HG02970 (cell line): ENCODE measurements around the gene TSPAN15.
"Not testable (repeated sequence)": the region's sequence is repeated elsewhere in the genome, so short reads cannot be mapped to it uniquely, and the experiment has no call there.

ENCODE experiments used
- ATAC-seq: cut with Tn5 transposase; IDR thresholded peaks from one replicate; pipeline ENCODE4 v1.9.1; 2021; ENCODE audit warnings: mild to moderate bottlenecking, moderate library complexity, moderate number of reproducible peaks; ENCODE audit not compliant: unreplicated experiment, low FRiP score

The TSPAN15 gene

GRCh38 chr10:69481811-69482524 is 30.7 kb downstream of the TSPAN15 start:
- ATAC-seq = no peak

- no peak for ATAC-seq
These were observed 32.7 kb downstream of the TSPAN15 start for GRCh38 chr10:69483963-69484362.

- ATAC-seq = no peak
These were observed 33.5 kb downstream of the TSPAN15 start for GRCh38 chr10:69484736-69485135.

GRCh38 chr10:69486922-69487730 is 35.9 kb downstream of the TSPAN15 start:
- no peak for ATAC-seq

GRCh38 chr10:69488149-69488844 is 37.0 kb downstream of the TSPAN15 start:
- ATAC-seq = not testable (repeated sequence)

DNA sequence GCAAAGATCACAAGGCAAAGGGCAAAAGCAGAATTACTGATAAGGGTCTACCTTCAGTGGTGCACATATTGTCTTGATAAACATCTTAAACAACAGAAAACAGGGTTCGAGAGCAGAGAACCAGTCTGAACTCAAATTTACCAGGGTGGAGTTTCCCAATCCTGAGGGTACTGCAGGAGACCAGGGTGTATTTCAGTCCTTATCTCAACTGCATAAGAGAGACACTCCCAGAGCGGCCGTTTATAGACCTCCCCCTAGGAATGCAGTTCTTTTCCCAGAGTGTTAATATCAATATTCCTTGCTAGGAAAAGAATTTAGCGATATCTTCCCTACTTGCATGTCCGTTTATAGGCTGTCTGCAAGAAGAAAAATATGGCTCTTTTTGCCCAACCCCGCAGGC is 37.6 kb downstream of the TSPAN15 start:
- ATAC-seq = not testable (repeated sequence)

- ATAC-seq = no peak
These were observed 38.3 kb downstream of the TSPAN15 start for GRCh38 chr10:69489506-69490090.

DNA sequence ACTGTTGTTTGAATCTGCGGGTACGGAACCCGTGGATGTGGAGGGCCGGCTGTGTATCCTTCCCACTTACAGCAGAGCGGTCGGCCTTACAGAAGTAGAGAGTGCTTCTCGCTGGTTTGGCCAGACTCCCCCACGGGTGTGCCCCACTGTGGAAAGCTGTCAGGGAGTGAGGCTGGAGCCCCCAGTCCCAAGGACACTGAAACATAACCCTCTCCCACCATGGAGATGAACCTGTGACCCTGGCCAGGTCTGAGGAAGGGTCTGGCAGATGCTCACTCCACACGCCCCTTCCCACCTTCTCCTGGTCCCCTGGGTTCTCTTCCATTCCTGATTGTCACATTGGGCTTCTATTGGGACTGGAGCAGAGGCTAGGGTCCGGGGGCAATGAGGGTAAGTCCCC is 39.6 kb downstream of the TSPAN15 start:
- no peak for ATAC-seq

DNA sequence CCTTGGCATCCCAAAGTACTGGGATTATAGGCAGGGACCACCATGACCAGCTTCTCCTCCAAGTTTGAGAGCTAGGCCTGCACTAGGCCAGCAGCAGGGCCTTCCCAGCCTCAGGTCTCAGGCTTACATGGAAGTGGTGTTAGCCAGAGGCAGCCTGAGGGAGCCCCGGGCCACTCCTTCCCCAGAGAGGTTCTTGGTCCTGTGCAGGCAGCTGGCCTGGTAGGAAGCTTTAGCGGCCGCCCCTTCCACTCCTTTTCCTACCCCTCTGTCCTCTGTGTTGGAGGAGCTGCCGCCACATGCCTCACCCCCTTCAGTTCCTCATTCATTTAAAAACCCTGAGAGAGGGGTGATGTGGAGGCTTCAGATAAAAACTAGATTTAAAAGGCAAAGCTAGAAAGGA is 40.3 kb downstream of the TSPAN15 start:
- no peak for ATAC-seq

- no peak for ATAC-seq
These were observed 41.0 kb downstream of the TSPAN15 start for GRCh38 chr10:69492091-69492745.

GRCh38 chr10:69492746-69493462 is 41.6 kb downstream of the TSPAN15 start:
- no peak for ATAC-seq

GRCh38 chr10:69494626-69495558 is 43.6 kb downstream of the TSPAN15 start:
- no peak for ATAC-seq

DNA sequence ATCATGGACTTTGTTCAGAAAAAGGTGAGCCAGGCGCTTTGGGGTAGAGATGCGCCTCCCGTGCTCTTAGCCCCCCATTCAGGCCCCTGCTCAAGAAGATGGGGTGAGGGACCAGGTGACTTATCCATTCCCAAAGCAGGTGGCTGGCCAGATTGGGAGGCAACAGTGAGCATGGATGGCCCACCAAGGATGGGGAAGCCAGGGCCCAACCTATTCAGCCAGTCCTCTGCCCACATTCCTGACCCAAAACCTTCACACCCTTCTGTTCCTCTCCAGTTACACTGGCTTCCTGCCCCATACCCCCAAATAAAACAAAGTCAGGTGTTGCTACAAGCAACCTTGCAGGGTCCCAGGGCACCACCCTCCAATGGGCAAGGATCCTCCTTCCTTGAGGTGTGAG is 44.4 kb downstream of the TSPAN15 start:
- ATAC-seq = no peak

DNA sequence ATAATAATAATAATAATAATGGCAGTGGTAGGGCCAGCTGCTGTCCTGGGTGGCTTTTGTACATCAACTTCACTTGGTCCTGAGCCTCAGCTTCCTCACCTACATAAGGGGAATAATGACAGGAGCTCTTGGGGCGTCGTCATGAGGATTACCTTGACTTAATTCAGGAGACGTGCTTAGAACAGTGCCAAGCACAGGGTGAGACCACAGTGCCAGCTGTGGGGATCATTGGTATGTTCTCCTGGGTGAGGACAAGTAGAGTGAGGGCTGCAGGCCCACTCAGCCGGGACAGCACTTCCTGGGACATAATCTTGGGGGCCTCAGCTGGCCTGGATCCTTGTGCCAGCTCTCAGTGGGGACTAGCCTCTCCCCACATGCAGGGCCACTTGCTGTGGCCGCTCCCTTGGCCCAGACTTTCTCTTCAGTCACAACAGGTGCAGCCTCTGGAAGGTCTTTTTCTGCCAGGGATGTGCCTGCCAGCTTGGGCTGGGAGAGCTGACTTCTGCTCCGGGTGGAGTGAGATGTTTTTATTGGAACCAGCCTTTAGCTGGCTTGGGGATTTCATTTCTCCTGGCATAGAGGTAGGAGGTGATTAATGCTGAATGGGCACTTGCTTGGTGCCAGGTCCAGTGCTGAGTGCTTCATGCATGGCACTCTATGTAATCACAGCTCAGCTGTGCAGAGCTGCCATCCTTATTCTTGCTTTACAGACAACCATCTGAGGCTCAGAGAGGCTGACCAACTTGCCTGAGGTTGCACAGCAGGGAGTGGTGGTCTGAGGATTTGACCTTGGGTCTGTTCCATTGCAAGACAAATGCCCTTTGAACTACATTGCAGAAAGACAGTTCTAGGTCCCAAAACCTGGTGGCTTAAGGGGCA is 45.3 kb downstream of the TSPAN15 start:
- ATAC-seq = no peak

DNA sequence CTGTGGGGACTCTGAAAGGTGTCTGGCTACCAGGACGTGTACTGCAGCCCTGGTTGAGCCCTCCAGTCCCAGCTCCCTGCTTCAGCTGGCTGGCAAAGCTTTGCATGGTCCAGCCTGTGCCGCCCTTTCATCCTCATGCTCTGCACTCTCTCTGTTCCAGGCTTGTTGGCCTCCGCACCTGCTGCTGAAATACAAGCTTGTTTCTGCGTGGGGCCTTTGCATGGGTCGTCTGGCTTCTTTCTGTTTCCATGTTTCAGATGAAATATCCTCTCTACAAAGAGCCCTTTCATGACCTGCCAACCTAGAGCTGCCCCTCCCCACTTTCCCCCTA is 45.9 kb downstream of the TSPAN15 start:
- ATAC-seq = no peak

GRCh38 chr10:69497611-69498390 is 46.5 kb downstream of the TSPAN15 start:
- ATAC-seq = no peak
